Activated CD4-positive, alpha-beta T cell treated with anti-CD3 and anti-CD28 coated beads, Interleukin-10, Interleukin-2, amounts not matched to agents 100 ng/mL and 50 ng/mL, durations not matched to agents 16 hours and 8 hours (primary cell): Measurements from ENCODE around the gene LIN7A.
"Not testable (repeated sequence)": the region's sequence is repeated elsewhere in the genome, so short reads cannot be mapped to it uniquely, and the experiment has no call there.

Experiments
- DNase-seq: peaks from one replicate; pipeline ENCODE4 v3.0.0-alpha.2; 2020

The LIN7A gene

DNA sequence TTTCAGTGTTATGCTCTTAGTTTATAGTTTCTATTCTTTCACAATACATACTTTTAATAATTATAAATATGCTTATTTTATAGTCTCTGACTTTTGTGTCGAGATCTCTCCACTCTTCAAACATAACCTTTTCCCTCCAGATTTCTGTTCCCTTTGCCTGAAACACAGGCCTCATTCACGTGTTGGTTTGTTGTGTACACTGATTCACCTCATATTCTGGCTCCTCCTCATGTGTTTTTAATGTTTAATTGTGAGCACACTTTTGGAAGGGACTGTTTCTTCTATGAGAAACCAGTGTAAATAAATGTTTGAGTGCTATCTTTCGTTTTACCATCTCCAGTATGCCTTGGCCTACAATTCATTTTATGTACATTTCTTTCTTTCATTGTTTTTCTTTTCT is 20.1 kb downstream of the LIN7A start:
- DNase-seq = no peak

DNA sequence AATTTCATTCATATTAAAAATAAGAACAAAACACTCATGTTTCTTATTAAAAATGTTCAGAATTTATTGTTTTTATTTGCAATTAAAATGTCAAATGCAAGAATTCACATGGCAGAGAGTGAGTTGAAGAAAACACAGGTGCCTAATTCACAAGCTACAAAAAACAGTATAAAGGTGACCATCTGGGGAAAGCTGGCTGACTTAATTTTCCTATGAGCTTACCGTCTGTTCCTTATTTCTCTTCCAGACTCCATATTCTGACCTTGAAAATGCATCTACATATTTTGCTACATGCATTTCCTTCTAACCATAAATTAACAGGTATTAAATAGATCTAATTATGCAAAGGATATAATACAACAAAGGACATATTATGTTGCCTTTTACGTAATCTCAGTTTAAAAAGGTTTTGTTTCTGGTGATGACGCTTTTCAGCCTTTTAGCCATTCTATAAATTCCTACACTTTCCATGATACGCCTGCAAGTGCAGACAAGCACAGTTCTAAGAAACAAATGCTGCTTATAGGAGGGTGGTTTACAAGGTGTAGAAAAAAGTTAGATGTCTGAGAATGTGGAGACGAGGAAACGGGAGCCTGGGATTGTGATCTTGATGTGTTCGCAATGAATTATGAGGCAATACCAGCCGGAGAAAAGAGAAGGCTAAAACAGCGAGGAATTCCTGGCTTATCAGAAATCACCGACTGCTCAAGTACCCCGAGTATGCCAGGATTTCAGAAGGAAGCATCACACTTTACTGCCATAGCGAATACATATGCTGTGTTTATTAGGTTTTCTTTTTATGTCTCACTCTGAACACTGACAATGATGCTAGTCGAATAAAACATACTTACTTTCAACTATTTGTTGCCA is 24.6 kb downstream of the LIN7A start:
- DNase-seq = no peak

DNA sequence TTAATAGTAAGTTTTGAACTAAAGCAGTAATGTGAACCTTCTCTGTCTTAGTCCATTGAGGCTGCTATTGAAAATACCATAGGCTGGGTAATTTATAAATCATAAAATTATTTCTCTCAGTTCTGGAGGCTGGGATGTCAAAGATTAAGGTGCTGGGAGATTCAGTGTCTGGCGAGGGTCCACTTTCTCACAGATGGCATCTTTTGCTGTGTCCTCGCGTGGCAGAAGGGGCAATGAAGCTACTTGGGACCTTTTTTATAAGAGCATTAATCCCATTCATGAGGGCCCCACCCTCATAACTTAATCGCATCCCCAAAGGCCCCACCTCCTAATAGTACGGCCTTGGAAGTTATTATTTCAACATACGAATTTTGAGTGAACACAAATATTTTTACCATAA is 28.4 kb downstream of the LIN7A start:
- no peak for DNase-seq

DNA sequence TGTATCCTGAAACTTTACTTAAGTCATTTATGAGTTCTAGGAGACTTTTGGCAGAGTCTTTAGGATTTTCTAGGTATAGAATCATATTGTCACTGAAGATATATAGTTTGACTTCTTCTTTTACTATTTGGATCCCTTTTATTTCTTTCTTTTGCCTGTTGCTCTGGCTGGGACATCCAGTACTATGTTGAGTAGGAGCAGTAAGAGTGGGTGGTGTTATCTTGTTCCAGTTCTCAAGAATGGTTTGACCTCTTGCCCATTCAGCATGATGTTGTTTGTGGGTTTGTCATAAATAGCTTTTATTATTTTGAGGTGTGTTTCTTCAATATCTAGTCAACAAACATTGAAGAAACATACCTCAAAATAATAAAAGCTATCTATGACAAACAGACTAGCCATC is 35.0 kb downstream of the LIN7A start:
- no peak for DNase-seq

DNA sequence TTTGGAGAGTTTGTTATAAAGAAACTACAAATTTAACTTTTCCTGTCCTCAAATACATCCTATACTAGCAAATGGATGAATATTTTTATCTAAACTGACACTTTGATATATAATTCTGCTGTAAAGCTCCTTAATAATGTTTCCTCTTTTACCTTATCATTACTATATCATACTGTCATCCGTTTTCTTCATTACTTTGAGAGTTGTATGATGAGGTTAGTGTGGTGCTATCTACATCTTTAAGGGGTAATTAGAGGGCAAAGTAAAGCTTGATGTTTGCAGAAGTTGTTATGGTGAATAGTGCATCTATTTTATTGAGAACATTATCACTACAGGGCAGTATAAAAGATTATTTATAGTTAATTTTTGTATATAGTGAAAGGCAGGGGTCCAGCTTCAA is 36.1 kb downstream of the LIN7A start:
- no peak for DNase-seq

DNA sequence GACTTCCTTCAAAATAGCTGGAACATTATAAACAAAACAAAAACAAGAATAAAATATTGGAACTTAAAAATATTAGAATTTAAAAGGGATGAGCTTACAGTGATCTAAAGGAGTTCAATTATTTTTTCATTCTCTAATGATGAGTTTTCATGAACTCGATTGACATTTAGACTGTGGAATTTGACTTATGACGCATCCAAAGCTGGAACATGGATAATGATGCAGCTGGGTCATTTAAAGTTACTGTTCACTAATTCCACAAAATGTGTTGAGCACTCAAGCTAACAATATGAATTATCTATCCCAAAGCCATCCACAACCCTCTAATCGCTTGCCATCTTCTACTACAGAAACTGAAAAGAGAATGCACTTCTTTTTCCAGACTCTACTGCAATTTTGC is 42.5 kb downstream of the LIN7A start:
- DNase-seq = no peak

DNA sequence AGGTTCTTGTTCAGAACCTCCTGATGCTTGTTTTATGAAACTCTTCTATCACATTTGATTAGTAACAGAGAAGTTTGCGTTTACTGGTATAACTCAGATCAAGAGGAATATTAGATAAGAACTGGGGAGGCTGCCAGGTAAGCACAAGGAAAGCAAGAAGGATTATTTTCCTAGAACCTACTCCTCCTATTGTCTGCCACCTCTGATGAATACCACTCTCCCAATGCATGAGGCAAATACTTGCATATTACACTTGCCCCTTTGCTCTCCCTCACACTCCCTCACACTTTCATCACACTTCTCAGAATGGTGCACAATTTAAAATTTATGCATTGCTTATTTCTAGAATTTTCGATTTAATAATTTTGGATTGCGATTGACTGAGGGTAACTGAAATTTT is 43.6 kb downstream of the LIN7A start:
- DNase-seq = no peak

DNA sequence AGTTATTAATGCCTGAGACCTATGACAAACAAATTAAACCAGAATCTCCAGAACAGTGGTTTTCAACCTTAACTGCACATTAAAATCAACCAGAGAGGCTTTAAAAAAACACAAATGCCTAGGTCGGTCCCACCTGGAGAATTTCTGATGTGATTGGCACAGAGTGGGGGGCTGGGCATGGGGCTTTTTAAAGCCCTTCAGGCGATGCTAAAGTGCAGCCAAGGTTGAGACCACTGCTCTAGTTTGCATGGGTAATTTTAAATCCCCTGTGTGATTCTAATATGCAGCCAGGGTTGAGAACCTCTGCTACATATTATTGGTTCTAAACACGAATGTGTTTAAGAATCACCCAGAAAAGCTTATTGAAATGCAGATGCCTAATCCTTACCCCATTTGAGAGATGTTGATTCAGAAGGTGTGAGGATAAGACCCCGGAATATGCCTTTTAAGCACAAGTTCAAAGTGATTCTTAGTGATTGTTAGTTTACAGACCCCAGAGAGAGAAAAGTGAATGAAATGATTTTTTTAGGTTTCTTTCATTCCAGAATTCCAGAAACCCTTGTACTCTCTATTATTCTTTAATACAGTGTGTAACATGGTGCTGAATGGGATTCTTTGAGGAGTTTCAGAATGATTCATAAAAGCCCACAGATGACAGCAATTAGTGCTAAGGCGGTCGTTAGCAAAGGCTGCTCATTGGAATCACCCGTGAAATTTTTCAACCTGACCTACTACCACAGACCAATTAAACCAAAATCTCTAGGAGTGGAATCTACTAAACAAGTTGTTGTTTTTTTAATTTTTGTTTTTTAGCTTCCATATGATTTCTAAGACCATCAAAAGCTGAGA is 44.9 kb downstream of the LIN7A start:
- DNase-seq = no peak

DNA sequence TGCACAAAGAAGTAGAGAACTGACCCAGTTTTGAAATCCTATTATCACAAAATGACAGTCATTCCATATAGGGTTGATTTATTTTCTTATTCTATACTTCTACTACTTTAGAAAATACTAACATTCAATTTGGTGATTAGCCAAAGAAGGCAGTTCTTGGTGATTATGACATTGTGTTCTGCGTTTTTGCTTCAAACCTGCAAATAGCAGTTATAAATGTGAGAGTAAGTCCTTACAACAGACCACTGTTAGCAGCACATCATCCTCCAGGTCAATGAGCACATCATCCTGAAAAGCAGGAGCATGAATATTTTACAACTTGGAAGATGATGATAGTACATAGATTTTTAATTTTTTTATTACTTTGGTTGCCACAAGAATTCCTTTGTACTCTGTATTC is 53.1 kb downstream of the LIN7A start:
- DNase-seq = no peak

DNA sequence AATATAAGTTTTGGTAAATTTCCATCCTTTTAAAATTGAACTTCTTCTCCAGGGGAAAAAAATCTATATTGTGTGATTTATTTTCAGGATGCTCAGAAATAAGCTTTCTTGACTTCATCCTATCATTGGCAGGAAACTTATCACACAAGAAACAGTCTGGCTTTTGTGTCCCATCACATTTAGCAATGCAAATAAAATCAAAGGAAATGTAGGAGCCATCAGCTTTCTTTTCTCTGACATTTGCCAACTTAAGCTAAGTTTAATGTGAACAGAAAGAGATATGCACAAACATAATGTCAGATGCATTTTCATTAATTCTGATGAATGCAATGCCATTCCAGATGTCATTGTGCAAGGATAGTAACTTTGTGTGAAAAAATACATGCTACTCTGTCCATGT is 56.6 kb downstream of the LIN7A start:
- no peak for DNase-seq

DNA sequence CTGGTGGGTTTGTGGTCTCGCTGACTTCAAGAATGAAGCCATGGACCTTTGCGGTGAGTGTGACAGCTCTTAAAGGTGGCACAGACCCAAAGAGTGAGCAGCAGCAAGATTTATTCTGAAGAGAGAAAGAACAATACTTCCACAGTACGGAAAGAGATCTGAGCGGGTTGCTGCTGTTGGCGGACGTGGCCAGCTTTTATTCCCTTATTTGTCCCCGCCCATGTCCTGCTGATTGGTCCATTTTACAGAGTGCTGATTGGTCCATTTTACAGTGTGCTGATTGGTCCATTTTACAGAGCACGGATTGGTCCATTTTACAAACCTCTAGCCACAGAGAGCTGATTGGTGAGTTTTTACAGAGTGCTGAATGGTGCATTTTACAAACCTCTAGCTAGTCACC is 59.3 kb downstream of the LIN7A start:
- not testable (repeated sequence) for DNase-seq

DNA sequence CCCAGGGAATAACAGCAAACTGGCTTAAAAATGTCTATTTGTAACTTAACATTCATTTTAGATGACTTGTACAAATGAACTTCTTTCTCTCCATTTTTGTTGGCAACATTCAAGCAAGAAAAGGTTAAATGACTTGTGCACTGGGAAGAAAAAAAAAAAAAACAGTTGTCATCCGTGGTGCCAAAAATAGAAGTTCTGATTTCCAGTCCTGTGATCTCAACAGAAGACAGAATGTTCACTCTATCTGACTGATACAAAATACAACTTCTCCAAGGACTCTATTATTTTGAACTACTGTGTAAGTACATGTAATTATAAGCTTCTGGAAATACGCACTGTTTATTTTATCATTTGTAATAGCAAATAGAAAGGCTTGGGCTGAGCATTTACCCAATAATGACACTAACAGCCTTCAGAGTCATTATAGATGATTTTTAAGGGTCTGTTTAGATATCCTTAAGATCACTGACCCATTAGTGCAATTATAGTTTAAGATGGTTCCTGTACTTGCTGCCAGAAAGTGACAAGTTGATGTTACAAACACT is 59.9 kb downstream of the LIN7A start:
- no peak for DNase-seq

DNA sequence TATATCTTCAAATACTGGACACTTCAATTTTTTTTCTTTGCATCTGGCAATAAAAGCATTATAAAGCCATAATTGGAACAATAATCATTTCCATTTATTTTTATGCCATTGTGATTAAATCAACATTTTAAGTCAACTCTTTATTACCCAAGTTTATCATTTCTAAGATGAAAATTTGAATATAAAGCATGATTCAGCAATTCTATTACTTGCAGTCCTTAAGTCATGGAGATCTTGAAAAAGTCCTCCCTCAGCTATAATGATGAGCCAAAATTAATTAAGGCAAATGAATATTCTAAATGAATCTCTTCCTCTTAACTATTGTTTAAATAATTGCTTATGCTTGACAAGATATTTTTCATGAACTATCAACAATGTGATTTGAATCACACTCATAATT is 65.7 kb downstream of the LIN7A start:
- no peak for DNase-seq

DNA sequence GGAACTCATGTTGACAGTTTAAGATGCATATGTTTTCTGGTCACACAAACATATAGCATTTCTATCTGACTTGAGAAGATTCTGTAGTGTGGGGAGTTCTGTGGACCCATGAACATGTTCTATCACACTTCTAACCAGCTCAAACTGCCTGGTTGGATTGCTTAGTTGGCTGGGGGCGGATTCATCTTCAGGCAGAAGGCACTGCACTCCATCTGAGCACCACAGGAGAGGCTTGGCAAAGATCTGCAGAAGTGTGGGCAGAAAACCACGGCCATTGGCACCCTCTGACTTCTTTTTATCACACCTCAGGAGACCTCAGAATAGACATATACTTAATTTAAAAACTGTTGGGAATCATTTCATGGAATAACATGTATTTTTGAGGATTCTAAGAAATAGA is 68.5 kb downstream of the LIN7A start:
- DNase-seq = no peak

DNA sequence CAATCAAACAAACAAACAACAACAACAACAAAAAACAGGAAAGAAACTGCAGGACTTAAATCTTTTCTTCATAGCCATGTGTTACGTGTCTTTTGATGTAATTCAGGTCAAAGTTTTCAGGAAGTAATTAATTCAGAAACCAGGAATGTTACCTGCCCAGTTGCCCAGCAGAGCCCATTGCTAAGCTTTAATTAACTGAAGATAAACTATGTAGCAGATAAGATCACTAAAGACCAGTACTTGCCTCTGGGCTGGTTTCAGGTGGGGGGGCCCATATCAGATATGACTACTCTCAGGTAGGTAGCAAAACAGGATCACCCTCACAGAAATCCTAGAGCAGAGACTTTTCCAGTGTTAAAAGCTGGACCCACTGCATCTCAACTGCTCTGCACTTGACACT is 69.2 kb downstream of the LIN7A start:
- DNase-seq = no peak

DNA sequence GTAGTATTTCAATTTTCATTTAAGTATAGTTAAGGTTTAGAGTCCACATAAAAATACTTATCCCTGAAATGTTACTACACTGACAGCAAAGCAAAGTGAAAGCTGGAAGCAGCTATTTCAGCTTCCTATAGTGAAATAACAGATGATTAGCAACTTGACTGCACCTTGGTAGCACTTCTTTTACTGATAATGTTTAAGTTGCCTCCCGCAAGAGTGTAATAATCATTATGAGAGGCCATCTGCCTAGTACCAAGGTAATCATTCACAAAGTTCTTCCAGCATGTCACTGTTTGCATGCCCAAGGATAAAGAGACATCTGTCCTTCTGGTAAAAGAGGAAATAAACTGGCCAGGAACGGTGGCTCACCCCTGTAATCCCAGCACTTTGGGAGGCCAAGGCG is 69.8 kb downstream of the LIN7A start:
- no peak for DNase-seq

DNA sequence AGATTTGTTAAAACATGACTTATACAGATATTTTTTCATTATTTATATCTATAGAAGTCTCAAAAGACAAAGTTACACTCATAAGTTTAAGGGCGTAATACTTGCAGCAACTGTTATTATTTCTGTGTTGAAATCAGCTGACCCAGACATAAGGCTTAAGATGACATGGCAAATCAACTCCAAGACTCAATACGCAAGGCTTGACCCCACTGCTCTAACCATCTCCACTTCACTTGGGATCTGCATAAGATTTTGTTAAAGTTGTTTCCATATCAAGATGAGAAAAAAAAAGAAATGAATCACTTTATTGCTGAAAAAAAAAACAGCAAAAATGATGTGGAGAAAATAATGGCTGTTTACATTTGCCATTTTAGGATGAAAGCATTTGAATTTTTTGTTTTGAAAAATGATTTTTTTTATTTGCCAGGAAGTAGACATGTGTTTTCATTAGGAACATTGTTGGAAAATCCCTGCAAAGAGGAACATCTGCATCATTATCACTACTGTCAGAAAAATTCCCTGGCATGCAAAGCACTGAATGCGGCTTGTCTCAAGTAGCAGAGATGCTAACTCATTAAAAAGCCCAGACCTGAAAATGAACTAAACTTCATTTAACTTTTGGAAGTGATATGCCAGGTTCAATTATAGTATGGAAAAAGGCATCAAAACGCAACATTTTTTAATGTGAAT is 73.5 kb downstream of the LIN7A start:
- DNase-seq = no peak

DNA sequence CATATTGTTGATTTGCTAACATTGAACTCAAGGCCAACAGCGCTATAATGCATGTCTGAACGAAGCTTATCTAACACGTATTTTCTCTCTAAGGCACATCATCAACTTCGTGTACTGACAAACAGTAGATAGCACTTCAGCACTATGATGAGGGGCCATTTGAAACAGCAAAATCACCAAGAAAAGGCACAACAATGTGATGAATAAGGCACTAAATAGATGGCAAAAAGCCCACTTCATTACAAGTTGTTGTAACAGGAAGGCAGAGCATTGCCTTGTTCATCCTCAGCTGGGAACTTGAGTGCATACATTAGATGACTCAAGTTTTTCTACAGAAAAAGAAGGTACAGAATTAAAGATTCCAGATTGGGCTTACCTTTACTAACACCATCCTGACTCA is 75.2 kb downstream of the LIN7A start:
- DNase-seq = no peak

DNA sequence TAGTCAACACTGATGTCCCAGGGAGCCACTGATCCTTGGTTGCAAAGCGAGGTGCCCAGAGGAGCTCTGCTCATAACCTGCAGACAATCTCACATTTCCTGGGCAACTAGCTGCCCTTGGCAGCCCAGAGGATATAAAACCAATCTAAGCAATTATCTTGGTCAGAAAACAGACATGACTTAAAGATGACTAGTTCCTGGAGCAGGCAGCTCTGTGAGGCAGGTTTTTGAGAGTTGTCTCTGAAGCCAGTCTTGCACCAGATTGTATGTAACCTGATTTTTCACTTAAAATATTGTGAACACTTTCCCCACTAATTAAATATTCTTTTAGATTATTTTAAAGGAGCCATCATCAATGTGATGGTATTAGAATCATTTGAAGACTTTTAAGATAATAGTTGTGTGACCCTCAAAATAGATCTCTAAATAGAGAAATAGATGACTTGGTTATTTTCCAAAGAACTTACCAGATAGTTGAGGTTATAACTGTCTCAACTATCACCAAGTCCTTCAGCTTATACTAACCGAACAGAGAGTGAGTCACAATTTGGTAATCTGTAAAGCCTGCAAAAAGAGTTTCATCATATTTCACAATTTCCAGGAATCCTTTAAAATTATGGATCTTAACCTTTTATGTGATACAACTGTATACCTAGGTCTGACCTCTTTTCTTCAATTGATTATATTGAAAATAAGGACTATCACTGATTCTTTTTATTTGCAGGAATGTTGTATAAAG is 75.9 kb downstream of the LIN7A start:
- DNase-seq = no peak

DNA sequence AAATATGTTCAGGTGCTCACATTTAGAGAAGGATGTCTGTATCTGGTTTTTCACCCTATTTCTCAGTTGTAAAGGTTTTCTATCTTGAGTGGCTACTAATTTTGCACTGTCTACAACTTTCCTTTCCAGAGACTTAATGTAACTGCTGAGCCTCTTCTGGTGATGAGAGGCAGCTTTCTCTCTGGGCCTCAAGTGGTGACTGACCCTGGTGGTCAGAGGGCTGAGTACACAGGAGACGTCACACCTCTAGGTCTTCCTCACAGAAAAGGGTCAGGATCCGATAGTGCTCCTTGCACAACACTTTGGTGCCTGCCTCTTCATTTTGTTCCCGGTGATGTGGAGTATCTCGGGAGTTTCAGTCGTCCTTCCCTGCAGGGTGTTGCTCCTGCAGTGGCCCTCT is 76.8 kb downstream of the LIN7A start:
- no peak for DNase-seq

DNA sequence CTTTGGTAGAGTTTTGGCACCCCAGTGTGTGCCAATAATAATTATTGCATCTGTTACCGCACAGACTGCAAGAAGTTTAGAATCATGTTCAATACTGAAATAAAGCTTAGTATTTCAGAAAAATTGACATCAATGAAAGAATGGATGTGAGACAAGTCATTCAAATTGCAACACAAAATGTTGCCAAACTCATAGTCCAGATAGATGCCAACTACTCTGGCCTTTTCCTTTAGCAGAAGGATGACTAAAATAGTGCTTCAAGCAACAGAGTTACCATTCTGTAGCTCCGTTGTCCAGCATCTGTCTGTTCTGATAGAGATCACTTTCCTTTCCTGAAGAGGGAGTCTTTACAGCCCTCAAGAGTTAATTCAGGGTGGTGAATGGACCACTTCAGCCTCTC is 77.5 kb downstream of the LIN7A start:
- no peak for DNase-seq

DNA sequence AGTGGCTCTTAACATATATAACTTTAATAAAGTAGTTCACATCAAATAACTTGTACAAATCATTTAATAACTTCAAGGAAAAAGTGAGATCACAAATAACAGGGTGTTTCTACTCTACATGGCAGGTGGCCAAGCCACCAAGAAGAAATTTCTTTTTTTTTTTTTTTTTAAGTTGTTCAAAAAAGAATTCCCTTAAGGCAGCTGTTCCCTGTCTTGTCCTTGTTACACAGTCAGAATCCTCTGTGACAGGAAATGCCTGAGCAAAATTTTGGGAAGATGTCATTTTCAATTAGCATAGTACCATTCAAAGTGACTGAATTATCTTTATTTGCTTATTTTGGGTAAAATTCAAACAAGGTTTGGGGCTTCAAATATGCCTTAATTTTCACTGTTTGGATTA is 79.4 kb downstream of the LIN7A start:
- DNase-seq = no peak

DNA sequence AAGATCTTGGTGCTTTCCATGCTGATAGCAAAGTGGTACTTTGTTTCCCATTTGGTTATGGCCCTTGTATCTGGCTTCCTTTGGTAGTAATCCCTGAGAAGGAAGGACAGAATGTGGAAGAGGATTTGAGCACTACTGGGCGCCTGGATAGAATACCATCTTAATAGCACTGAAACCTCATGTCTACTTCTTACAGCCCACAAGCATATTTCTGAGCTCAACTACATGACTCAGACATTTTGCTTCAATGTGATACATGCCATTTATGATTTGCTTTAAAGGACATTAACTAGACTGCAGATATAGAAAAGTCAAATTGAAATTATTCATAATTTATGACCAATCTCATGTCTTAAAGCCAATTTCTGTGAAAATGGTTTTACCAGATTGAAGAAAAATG is 80.4 kb downstream of the LIN7A start:
- DNase-seq = no peak
